Stimulated activated CD4-positive, alpha-beta T cell treated with anti-CD3 and anti-CD28 coated beads, Interleukin-1b, Interleukin-23, amount 100 ng/mL, for 24 hours (primary cell): ENCODE results near the gene NEIL3.

ENCODE experiments used
- DNase-seq, 4 experiments: peaks; one replicate each; pipeline ENCODE4 v3.0.0-alpha.2; 2020; ENCODE audit warnings: low read depth in 4 of 4, low spot score in 1 of 4

Gene NEIL3

DNA sequence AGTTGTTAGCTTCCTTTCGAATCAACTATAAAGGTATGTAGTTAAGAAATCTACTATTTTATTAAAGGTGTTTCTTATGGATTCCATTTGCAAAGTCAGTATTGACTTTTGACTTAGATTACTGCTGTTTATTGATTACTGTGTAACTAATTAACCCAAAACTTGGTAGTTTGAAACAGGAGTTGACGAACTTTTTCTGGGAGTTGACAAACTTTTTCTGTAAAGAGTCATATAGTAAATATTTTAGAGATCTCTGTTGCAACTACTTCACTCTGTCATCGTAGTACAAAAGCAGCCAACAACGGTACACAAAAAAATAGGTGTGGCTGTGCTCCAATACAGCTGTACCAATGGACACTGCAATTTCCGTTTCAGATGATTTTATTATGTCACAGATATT is 102.3 kb downstream of the NEIL3 start:
- no peak for DNase-seq
